ENCODE measurements around the gene ARL6. TPM values are rescaled to one million over a fixed set of nuclear protein-coding genes. Genes with fewer than 3 reads are reported as not detected.
A peak's percentile ranks its signal among the peaks of the same experiment; 100 is the strongest.
"Not testable (repeated sequence)": the region's sequence is repeated elsewhere in the genome, so short reads cannot be mapped to it uniquely, and the experiment has no call there.

The ARL6 gene
- total and polyA plus RNA-seq, 5 experiments from 2014 or later: 2.3 to 4.8 (median 3.3) TPM

- DNase-seq (no peak), ATAC-seq (no peak)
- H3K27me3 Mint-ChIP-seq: peaks cover 0 to 10% (median 7%) of the 10 kb centered on the region in 5 donors
- H3K36me3 Mint-ChIP-seq: no peaks in the 10 kb centered on the region
- peaks cover 10 to 24% (median 20%) of the 10 kb centered on the region in 4 donors for H3K4me1 Mint-ChIP-seq
- H3K4me3 Mint-ChIP-seq: peak overlapping the region; percentile 87 to 96 (median 94)
- peak overlapping the region in 7 of 10 donors; percentile 10 to 93 (median 62) for H3K27ac Mint-ChIP-seq
- no peaks in the 10 kb centered on the region for H3K9me3 Mint-ChIP-seq
- POLR2A ChIA-PET: interaction anchor here (2.1 kb wide), 1 partner anchor 10 kb away, joined by 5 read pairs; no protein-coding TSS in a partner anchor
Observed at GRCh38 chr3:97823046-97824004, 58.8 kb downstream of the ARL6 start.

- POLR2A ChIA-PET: no interaction called here
- Mint-ChIP-seq H3K36me3 (no peaks in the 10 kb centered on the region), H3K4me3 (no peak overlapping the region), H3K4me1 (peaks cover 10 to 24% (median 20%) of the 10 kb centered on the region in 4 donors), H3K27ac (no peak overlapping the region), H3K27me3 (peaks cover 0 to 13% (median under 1%) of the 10 kb centered on the region in 5 donors), H3K9me3 (no peaks in the 10 kb centered on the region)
- no peak for DNase-seq
- no peak for ATAC-seq
Observed at GRCh38 chr3:97825101-97825500, 60.5 kb downstream of the ARL6 start.

- ATAC-seq (no peak), DNase-seq (no peak)
- Mint-ChIP-seq H3K4me1 (peaks cover 2 to 7% (median 6%) of the 10 kb centered on the region in 4 donors), H3K27ac (no peak overlapping the region), H3K36me3 (peaks cover 0 to 6% (median 0%) of the 10 kb centered on the region in 3 donors), H3K4me3 (no peak overlapping the region), H3K27me3 (peaks cover 0 to 10% (median 0%) of the 10 kb centered on the region in 5 donors), H3K9me3 (no peaks in the 10 kb centered on the region)
- POLR2A ChIA-PET: interaction anchor here (0.6 kb wide), 1 partner anchor 32 kb away, joined by 3 read pairs; no protein-coding TSS in a partner anchor
Observed at GRCh38 chr3:97827741-97828471, 63.3 kb downstream of the ARL6 start.

- H3K27me3 Mint-ChIP-seq: peaks cover 0 to 4% (median 0%) of the 10 kb centered on the region in 5 donors
- POLR2A ChIA-PET: no interaction called here
Observed at GRCh38 chr3:97829198-97829597, 64.6 kb downstream of the ARL6 start.

GRCh38 chr3:97830638-97831037 lies 66.1 kb downstream of the ARL6 start:
- Mint-ChIP-seq H3K27ac (no peak overlapping the region), H3K36me3 (peaks cover 0 to 6% (median 0%) of the 10 kb centered on the region in 3 donors)
- POLR2A ChIA-PET: no interaction called here

More at GRCh38 chr3:97829198-97829597, 64.6 kb downstream of the ARL6 start:
- Mint-ChIP-seq H3K4me1 (no peaks in the 10 kb centered on the region), H3K27ac (no peak overlapping the region), H3K4me3 (no peak overlapping the region), H3K36me3 (peaks cover 0 to 6% (median 0%) of the 10 kb centered on the region in 3 donors), H3K9me3 (peaks cover 0 to 2% (median 0%) of the 10 kb centered on the region in 9 donors)
- DNase-seq: no peak
- no peak for ATAC-seq

GRCh38 chr3:97831140-97831539 lies 66.6 kb downstream of the ARL6 start:
- DNase-seq (no peak), ATAC-seq (no peak)
- no peak overlapping the region for H3K4me3 Mint-ChIP-seq
- POLR2A ChIA-PET: no interaction called here
- H3K36me3 Mint-ChIP-seq: peaks cover 0 to 6% (median 0%) of the 10 kb centered on the region in 3 donors
- H3K27ac Mint-ChIP-seq: no peak overlapping the region
- peaks cover 0 to 2% (median 0%) of the 10 kb centered on the region in 9 donors for H3K9me3 Mint-ChIP-seq
- H3K27me3 Mint-ChIP-seq: peaks cover 0 to 3% (median 0%) of the 10 kb centered on the region in 5 donors
- no peaks in the 10 kb centered on the region for H3K4me1 Mint-ChIP-seq

More at GRCh38 chr3:97830638-97831037, 66.1 kb downstream of the ARL6 start:
- ATAC-seq: no peak
- Mint-ChIP-seq H3K9me3 (peaks cover 0 to 2% (median 0%) of the 10 kb centered on the region in 9 donors), H3K27me3 (peaks cover 0 to 3% (median 0%) of the 10 kb centered on the region in 5 donors), H3K4me1 (no peaks in the 10 kb centered on the region), H3K4me3 (no peak overlapping the region)
- no peak for DNase-seq

GRCh38 chr3:97833184-97833583 lies 68.6 kb downstream of the ARL6 start:
- H3K27ac Mint-ChIP-seq: not testable (repeated sequence)

GRCh38 chr3:97835761-97836160 lies 71.2 kb downstream of the ARL6 start:
- POLR2A ChIA-PET: no interaction called here
- Mint-ChIP-seq H3K36me3 (peaks cover 0 to 6% (median 0%) of the 10 kb centered on the region in 3 donors), H3K27ac (no peak overlapping the region), H3K9me3 (peaks cover 0 to 2% (median 0%) of the 10 kb centered on the region in 9 donors), H3K27me3 (no peaks in the 10 kb centered on the region), H3K4me3 (no peak overlapping the region), H3K4me1 (no peaks in the 10 kb centered on the region)
- ATAC-seq: no peak
- no peak for DNase-seq

More at GRCh38 chr3:97833184-97833583, 68.6 kb downstream of the ARL6 start:
- H3K9me3 Mint-ChIP-seq, POLR2A ChIA-PET, H3K4me3 Mint-ChIP-seq, ATAC-seq, H3K36me3 Mint-ChIP-seq, H3K4me1 Mint-ChIP-seq, H3K27me3 Mint-ChIP-seq, DNase-seq: not testable (repeated sequence)

GRCh38 chr3:97838393-97838792 lies 73.8 kb downstream of the ARL6 start:
- Mint-ChIP-seq H3K36me3 (no peaks in the 10 kb centered on the region), H3K4me3 (no peak overlapping the region), H3K27ac (no peak overlapping the region), H3K4me1 (no peaks in the 10 kb centered on the region), H3K27me3 (no peaks in the 10 kb centered on the region), H3K9me3 (peaks cover 0 to under 1% (median 0%) of the 10 kb centered on the region in 9 donors)
- no peak for ATAC-seq
- POLR2A ChIA-PET: interaction anchor here (0.5 kb wide), 1 partner anchor 34 kb away, joined by 3 read pairs; no protein-coding TSS in a partner anchor
- no peak for DNase-seq

- H3K9me3 Mint-ChIP-seq: no peaks in the 10 kb centered on the region
- no peaks in the 10 kb centered on the region for H3K27me3 Mint-ChIP-seq
- H3K4me1 Mint-ChIP-seq: no peaks in the 10 kb centered on the region
- H3K27ac Mint-ChIP-seq: no peak overlapping the region
- H3K4me3 Mint-ChIP-seq: no peak overlapping the region
- DNase-seq: no peak
- ATAC-seq: no peak
- H3K36me3 Mint-ChIP-seq: no peaks in the 10 kb centered on the region
- POLR2A ChIA-PET: no interaction called here
Observed at GRCh38 chr3:97839944-97840343, 75.4 kb downstream of the ARL6 start.

- no peak for DNase-seq
- no peak overlapping the region for H3K27ac Mint-ChIP-seq
- H3K4me3 Mint-ChIP-seq: no peak overlapping the region
- POLR2A ChIA-PET: interaction anchor here (0.7 kb wide), 1 partner anchor 98 kb away, joined by 3 read pairs; no protein-coding TSS in a partner anchor
- H3K27me3 Mint-ChIP-seq: peaks cover 0 to 3% (median 0%) of the 10 kb centered on the region in 5 donors
- H3K4me1 Mint-ChIP-seq: no peaks in the 10 kb centered on the region
- H3K36me3 Mint-ChIP-seq: no peaks in the 10 kb centered on the region
- no peak for ATAC-seq
- no peaks in the 10 kb centered on the region for H3K9me3 Mint-ChIP-seq
Observed at GRCh38 chr3:97841304-97841703, 76.7 kb downstream of the ARL6 start.

- Mint-ChIP-seq H3K27ac (no peak overlapping the region), H3K27me3 (peaks cover 0 to 3% (median 0%) of the 10 kb centered on the region in 5 donors), H3K36me3 (no peaks in the 10 kb centered on the region), H3K9me3 (no peaks in the 10 kb centered on the region), H3K4me3 (no peak overlapping the region), H3K4me1 (no peaks in the 10 kb centered on the region)
- POLR2A ChIA-PET: interaction anchor here (0.7 kb wide), 1 partner anchor 97 kb away, joined by 3 read pairs; no protein-coding TSS in a partner anchor
- ATAC-seq: no peak
- DNase-seq: no peak
Observed at GRCh38 chr3:97841956-97842355, 77.4 kb downstream of the ARL6 start.

Data from naive thymus-derived CD8-positive, alpha-beta T cell (primary cell).